Skin of body (tissue), 2 donors: ENCODE measurements around the gene BMERB1. TPM values are rescaled to one million over a fixed set of nuclear protein-coding genes. Genes with fewer than 3 reads are reported as not detected.
"Not testable (repeated sequence)": the region's sequence is repeated elsewhere in the genome, so short reads cannot be mapped to it uniquely, and the experiment has no call there.

Source experiments
- DNase-seq: peaks from one replicate; lab custom pipeline; 2025; lab: John Stamatoyannopoulos, UW
- total RNA-seq: library from RNA; depleted of rRNA; stranded (reverse); fragments of >200 nt; gene quantifications from one replicate; pipeline ENCODE4 v1.2.3, GENCODE V29; 2014

BMERB1 gene
- total RNA-seq, 1 donor from 2014 or later = 26.4 TPM

DNA sequence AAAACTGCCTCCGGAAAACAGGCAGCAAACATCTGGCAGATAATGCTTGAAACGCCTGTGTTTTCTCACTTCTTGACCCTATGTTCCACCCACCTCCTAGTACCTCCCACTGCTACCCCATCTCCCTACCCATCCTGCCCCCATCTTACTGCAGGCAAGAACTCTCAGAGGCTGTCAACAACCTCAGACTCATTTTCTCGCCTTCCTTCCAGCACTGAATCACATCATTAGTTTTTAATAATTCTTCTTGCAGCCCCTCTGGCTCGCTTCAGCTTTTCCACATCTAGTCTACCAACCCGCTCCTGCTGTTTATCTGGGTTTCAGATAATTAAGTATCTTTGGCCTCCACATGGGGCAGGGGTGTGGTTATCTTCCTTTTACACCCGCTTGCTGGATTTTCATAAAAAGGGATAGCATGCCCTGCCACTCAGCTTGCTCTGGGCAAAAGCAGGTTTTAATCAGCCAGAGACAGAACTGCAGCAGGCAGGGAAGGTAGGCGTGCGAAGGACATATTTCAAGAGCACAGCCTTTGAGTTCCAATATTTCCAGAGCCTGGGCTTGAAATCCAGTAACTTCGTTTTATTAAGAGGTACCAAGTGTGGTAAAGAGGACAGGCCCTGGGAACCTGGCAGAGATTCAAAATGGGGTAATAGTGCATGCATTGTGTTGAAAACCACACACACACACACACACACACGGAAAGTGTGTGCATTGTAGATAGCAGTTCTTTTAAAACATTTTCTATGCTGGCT, 87.5 kb downstream of the BMERB1 start:
- DNase-seq = peak; percentile 23

DNA sequence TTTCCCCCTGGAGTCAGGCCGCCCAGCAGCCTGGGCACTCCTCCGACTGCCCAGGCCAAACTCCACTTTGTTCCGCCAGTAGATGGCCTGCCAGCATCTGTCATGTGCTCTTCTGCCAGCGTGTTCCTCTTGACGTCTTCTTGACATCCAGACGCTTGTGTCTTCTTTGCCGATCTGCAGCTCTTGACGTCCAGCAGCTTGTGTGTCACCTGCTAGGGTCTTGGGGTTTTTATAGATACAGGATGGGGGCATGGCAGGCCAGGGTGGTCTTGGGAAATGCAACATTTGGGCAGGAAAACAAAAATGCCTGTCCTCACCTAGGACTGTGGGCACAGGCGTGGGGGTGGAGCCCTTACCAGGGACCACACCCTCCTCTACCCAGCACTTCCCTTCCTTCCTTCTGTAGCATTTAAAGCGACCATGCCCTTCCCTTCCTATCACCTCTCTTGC, 88.7 kb downstream of the BMERB1 start:
- DNase-seq = no peak

DNA sequence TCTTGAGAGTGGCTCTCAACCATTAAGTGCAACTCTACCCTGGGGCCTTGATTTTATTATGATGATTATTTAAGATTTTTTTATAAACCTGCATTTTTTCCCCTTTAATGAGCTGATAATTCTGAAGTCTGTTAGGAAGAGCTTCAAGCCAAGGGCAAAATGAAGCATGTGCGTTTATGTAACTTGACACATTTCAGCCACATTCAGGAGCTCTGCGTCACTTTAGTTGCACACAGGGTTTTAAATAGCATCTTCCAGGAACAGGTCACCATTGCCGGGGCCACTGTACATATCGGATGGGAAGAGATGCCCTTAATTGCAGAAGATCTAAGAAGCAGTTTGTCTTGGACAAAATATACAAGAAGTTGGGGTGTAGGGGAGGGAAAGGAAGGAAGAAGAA, 89.6 kb downstream of the BMERB1 start:
- DNase-seq = no peak

DNA sequence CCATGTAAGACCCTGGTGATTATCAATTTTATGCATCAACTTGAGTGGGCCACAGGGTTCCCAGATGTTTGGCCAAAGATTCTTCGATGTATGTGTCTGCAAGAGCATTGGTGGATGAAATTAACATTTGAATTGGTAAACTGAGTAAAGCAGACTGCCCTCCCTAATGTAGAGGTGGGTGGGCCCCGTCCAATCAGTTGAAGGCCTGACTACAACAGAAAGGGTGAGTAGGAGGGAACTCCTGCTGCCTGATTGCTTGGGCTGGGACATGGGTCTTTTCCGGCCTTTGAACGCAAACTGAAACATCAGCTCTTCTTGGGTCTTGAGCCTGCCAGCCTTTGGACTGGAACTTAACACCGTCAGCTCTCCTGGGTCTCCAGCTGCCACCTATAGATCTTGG, 90.6 kb downstream of the BMERB1 start:
- DNase-seq = no peak

GRCh38 chr16:15526097-15526496, 91.7 kb downstream of the BMERB1 start:
- DNase-seq = no peak

DNA sequence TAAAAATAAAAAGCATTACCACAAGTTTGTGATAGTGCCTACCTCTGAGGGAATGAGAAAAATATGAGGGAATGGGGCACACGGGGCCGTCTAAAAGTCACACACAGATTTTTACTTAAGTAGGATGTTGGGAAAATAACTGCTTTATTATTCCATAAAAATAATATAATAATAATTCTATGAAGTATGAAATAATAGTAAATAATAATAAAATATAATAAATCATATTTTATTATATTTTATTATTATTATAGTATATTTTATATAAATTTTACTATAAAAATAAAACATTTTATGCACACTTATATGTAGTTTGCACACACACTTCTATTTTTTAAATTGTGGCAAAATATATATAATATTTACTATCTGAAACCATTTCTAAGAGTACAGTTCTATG, 92.3 kb downstream of the BMERB1 start:
- no peak for DNase-seq

- DNase-seq = no peak
Measured at GRCh38 chr16:15529673-15530072, 95.3 kb downstream of the BMERB1 start.

- DNase-seq = no peak
Measured at GRCh38 chr16:15530085-15530484, 95.7 kb downstream of the BMERB1 start.

- DNase-seq = no peak
Measured at GRCh38 chr16:15532825-15533224, 98.4 kb downstream of the BMERB1 start.

GRCh38 chr16:15533386-15533785, 99.0 kb downstream of the BMERB1 start:
- DNase-seq = no peak

DNA sequence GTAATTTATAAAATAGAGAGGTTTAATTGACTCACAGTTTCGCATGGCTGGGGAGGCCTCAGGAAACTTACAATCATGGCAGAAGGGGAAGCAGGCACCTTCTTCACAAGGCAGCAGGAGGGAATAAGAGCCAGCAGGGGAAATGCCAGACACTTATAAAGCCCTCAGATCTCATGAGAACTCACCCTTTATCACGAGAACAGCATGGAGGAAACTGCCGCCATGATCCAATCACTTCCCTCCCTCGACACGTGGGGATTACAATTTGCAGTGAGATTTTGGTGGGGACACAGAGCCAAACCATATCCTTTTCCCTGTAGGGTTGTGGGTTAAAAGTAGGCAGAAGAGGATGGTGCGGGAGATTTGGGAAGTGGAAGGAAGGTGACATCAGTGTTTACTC, 101.4 kb downstream of the BMERB1 start:
- no peak for DNase-seq

DNA sequence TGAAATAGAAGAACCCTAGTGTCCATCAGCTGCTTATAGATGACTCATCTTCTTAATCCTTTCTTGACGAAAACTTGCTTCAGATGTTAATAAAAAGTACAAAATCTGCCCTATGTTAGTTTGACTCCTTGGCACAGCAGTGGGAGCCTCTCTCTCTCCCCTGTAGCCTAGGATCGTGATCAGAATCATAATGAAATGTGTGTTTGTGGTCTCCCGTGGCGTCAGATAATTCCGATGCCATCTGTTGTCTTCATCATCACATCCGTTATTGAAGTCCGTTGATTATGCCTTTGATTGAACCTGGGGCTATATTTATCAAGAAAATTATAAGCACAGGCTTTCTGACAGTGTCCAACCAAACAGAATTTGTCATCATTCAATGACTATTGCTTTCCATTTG, 102.5 kb downstream of the BMERB1 start:
- no peak for DNase-seq

- no peak for DNase-seq
Measured at GRCh38 chr16:15538507-15538906, 104.1 kb downstream of the BMERB1 start.

DNA sequence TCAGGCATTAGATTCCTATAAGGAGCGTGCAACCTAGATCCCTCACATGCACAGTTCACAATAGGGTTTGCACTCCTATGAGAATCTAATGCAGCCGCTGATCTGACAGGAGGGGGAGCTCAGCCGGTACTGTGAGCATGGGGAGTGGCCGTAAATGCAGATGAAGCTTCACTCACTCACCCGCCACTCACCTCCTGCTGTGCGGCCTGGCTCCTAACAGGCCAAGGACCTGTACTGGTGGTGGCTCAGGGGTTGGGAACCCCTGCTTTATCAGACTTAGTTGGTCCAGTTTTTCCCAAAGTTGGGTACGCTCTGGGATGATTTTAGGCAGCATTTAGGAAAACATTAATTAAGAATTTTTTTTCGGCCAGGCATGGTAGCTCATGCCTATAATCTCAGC, 104.8 kb downstream of the BMERB1 start:
- DNase-seq = no peak

GRCh38 chr16:15542261-15542660, 107.9 kb downstream of the BMERB1 start:
- no peak for DNase-seq

DNA sequence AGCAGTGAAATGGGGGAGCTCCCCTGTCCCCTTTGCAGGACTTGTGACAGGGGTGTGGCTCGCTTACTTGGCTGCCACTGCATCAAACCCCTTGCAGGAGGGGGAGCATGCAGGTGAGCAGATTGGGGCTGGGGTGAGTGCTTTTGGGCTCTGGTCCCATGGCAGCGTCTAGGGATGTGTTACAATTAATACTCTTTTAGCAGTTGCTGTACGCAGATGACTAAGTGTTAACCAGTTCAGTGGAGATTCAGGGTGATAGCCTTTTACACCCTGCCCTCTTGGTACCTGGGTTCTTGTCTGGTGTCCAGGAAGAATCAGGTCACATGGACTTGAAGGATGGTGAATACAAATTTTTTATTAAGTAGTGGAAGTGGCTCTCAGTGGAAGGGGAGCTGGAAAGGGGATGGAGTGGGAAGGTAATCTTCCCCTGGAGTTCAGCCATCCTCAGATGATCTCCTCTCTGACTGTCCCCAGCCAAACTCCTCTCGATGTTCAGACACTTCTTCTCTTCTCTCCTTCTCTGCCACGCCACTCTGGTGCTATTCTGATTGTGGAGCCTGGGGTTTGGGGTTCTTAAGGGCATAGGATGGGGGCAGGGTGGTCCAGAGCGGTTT, 108.5 kb downstream of the BMERB1 start:
- no peak for DNase-seq

DNA sequence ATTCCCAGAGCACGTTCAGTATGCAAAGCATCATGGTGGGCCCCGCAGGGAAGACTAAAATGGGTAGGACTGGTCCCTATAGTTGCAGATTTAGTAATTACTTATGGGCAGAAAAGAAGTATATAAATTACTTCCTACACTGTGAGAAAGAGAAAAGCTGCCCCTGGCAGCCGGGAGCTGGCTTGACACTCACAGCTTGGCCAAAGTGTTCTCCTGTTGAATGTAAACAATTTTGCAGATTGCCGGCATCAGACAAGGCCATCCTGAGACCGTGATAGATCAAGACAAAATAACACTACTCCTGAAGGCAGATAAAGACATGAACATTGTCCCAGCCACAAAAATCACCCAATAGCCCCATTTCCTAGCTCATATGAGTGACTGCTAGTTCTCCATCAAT, 110.0 kb downstream of the BMERB1 start:
- DNase-seq = no peak

DNA sequence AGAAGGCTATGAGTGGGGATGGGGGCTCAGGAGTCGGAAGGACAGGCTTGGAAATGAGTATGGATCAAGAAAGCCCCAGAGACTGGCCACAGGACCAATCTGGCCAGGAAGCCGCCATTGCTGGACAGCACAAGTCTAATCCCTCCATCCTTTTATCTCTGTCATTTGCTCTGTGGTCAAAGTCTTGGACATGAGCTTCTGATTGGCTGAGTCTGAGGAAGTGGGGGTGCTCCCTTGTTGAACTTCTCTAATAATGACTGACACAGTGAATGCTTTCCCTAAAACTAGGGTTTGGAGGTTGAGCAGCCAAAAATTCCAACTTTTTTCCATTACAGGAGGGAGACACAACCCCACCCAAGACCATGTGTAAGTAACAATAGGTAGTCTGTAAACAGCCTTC, 111.2 kb downstream of the BMERB1 start:
- no peak for DNase-seq

DNA sequence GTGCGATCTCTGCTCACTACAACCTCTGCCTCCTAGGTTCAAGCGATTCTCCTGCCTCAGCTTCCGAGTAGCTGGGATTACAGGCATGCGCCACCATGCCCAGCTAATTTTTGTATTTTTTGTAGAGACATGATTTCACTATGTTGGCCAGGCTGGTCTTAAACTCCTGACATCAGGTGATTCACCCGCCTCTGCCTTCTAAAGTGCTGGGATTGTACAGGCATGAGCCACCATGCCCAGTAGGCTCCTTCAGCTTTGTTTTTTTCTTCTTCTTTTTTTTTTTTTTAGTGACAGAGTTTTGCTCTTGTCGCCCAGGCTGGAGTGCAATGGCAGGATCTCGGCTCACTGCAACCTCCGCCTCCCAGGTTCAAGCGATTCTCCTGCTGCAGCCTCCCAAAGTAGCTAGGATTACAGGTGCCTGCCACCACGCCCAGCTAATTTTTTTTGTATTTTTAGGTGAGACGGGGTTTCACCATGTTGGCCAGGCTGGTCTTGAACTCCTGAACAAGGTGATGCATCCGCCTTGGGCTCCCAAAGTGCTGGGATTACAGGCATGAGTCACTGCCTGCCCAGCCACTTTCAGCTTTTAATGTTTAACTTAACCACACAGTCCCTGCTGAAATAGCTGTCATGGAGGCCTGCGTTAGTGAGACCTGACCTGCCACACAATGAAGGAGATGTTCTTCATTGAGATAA, 112.8 kb downstream of the BMERB1 start:
- not testable (repeated sequence) for DNase-seq

DNA sequence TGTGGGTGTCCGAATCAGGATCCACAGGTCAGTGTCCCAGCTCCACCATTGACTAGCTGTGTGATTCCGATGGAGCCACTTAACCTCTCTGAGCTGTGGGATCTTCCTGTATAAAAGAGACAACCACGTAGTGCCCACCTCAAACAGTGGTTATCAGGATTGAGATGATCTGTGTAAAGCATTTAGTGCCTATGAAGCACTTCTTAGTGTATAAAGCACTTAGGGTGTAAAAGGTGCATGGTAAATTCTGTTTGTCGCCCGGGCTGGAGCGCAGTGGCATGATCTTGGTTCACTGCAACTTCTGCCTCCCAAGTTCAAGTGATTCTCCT, 113.3 kb downstream of the BMERB1 start:
- DNase-seq = no peak

DNA sequence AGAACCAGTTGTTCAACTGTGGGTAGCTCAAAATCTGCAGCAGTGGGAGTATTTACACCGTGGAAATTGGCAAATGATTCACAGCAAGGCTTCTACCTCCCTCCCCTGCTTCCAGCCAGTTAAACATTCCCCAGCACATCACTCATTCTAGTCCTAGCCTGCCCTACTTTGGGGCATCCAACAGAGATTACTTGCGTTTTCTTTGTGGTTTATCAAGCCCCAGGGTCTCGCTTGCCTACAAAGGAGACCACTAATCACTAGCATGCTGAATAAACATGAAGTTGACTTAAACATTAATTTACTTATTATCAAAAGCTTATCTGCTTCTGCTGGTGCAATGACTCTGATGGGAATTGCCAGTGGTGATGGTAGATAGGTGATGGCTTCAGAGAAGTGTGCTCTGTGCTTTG, 114.1 kb downstream of the BMERB1 start:
- no peak for DNase-seq

DNA sequence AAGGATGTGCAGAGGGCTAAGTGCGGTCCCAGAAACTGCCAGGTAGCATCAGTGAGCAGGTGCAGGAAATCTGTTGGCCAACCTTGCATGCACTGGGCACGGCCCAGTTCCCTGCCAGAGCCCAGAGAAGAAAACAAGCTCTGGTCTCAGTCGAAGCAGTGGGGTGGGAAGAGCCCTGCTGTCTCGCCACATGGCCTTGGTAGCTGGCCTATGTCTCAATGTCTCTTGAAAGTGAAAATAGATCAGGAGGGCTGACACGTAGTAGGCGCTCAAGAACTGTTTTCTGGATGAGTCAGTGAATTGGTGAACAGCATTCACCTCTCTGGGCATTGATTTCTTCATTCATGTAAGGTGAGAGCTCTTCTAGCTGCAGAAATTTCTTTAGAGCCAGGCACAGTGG, 118.1 kb downstream of the BMERB1 start:
- no peak for DNase-seq
